AG09309 (cell line): Measurements from ENCODE around the gene BTNL9.

Experiments used
- DNase-seq: peaks from one replicate; pipeline ENCODE4 v3.0.0-alpha.2; 2010; ENCODE audit warnings: low read depth
- H3K4me3 ChIP-seq: 2 replicates; pipeline ENCODE4 v1.5.1; 2011; ENCODE audit warnings: mild to moderate bottlenecking, low read depth, low read length, moderate library complexity; ENCODE audit not compliant: control insufficient read depth
- TF ChIP-seq, protein P1 (sequence below): IDR thresholded peaks from 2 replicates; pipeline ENCODE4 v1.5.1; 2011; ENCODE audit warnings: mild to moderate bottlenecking, low read depth, low read length, inconsistent platforms; ENCODE audit not compliant: insufficient read depth, control insufficient read depth; ENCODE audit errors: missing control alignments

BTNL9 gene

DNA sequence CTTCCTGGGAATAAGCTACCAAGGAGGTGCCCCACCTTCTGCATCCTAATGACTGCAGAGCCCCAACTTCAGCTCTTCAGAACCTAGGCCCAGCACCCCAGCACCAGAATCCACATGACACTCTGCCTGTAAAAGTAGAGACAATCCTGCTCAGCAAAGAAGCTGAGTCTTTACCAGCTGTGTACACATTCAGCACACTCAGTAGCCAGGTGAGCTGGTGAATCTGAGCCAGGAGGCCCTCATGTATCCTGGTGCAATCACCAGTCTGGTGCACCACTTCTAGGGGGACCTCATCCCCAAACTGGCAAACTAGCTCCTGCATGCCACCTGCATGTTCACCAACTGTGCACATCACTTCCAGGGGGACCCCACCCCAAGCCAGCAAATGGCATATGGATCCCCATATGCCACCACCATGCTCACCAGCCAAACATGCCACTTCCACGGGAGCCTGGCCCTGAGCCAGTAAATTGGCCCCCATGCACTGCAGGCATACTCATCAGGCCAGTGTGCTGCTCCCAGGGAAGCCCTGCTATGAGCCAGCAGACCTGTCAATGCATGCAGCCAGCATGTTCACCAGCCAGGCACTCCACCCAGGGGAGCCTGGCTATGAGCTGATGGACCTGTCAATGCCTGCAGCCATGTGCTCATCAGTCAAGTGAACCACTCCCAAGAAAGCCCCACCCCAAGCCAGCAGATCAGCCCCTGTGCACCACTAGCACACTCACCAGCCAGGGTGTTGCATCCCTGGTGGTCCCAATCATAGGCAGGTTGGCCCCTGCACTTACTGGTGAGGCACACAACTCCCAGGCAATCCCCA lies 15.6 kb upstream of the BTNL9 start:
- TF ChIP-seq, protein P1, sequence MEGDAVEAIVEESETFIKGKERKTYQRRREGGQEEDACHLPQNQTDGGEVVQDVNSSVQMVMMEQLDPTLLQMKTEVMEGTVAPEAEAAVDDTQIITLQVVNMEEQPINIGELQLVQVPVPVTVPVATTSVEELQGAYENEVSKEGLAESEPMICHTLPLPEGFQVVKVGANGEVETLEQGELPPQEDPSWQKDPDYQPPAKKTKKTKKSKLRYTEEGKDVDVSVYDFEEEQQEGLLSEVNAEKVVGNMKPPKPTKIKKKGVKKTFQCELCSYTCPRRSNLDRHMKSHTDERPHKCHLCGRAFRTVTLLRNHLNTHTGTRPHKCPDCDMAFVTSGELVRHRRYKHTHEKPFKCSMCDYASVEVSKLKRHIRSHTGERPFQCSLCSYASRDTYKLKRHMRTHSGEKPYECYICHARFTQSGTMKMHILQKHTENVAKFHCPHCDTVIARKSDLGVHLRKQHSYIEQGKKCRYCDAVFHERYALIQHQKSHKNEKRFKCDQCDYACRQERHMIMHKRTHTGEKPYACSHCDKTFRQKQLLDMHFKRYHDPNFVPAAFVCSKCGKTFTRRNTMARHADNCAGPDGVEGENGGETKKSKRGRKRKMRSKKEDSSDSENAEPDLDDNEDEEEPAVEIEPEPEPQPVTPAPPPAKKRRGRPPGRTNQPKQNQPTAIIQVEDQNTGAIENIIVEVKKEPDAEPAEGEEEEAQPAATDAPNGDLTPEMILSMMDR = no peak
- DNase-seq = no peak
- no peak overlapping the region for H3K4me3 ChIP-seq

DNA sequence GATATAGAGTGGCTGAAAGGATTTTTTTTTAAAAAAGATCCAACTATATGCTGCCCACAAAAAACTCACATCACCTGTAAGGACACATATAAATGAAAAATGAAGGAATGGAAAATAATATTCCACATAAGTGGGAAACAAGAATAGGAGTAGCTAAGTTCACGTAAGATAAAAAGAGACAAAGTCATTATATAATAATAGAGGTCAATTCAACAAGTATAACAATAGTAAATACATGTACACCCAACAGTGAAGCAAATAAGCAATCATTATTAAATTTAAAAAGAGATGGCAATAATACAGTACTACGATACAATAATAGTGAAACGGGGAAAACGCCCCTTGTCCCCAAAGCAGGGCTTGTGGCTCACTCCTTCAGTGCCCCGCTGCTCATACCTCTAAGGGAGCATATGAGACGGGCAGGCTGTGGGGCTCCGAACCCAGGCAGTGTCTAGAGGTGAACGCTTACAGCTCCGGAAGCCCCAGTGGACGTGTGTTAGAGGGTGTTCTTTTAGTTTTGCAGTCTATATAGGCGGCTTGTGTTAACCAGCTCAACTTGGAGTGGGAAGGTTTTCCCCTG lies 12.5 kb upstream of the BTNL9 start:
- H3K4me3 ChIP-seq = no peak overlapping the region
- TF ChIP-seq, protein P1 = no peak
- no peak for DNase-seq

DNA sequence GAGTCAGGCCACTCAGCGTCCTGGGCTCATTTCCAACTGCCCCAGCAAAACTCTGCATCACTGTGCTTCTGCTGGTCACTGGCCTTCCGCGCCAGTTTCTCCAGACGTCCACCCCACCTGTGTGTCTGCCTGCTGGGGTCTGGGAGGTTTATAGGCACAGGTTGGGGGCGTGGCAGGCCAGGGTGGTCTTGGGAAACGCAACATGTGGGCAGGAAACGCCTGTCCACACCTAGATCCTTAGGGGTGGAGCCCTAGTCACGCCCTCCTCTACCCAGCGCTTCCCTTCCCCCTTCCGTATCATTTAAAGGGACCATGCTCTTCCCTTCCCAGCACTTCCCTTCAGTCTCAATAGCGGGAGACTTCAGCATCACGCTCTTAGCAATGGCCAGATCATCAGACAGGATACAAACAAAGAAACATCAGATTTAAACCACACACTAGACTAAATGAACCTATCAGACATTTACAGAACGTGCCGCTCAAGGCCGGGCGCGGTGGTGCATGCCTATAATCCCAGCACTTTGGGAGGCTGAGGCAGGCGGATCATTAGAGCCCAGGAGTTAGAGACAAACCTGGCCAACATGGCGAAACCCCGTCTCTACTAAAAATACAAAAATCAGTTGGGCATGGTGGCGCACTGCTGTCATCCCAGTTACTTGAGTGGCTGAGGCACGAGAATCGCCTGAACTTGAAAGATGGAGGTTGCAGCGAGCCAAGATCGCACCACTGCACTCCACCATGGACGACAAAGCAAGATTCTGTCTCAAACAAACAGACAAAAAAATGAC lies 11.8 kb upstream of the BTNL9 start:
- DNase-seq = no peak
- TF ChIP-seq, protein P1 = no peak
- no peak overlapping the region for H3K4me3 ChIP-seq

DNA sequence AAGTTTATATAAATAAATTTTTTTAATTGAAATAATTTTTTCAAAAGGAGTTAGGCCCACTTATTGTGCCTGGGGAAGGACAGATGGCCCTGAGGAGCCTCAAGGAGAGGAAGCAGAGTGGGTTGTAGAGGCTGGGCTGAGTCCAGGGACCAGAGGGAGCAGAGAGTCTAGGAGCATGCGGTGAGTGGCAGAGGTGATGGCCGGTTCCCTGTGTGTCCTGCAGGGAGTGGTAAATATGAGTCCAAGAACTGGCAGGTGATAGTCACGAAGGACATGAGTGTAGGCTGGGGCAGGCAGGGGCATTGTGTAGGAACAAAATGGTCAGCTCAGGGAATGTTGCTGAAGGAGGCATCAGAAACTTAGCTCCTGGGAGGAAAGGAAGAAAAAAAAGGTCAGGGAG lies 8.3 kb upstream of the BTNL9 start:
- H3K4me3 ChIP-seq = no peak overlapping the region
- no peak for DNase-seq
- TF ChIP-seq, protein P1 = no peak

DNA sequence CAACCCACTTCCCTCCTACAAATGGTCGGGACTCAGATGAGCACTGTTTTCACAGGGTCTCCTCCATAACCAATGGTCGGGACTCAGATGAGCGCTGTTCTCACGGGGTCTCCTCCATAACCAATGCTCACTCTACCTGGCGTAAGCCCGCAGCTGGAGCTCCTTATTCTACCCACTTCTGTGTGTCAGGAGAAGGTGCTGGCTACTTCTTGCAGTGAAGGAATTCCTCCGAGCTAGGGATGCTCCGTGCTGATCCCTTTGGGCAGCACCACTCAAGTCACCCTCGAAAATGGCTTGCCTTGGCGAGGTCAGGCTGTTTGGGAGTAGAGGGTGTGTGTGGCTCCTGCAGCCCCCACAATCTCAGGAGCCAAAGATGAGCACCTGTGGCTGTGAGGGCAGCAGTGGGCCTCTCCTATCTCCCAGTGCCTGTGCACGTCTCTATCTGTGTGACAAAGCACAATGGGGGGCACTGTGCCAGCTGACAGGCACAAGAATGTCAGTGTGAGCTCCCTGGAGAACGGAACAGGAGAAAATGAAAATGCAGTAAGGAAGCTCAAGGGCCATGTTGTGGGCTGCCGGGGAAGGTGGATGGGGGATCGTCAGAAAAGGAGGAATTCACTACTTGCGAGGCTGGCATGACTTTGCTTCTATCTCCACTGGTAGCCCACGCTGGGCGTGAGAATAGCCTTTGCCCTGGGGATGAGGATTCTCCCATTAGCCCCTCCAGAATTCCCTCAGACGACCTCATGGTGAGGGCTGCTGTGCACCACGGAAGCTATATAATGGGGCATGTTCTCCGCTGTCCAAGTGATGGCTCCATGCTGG lies 3.9 kb upstream of the BTNL9 start:
- TF ChIP-seq, protein P1 = no peak
- H3K4me3 ChIP-seq = no peak overlapping the region
- DNase-seq = no peak

DNA sequence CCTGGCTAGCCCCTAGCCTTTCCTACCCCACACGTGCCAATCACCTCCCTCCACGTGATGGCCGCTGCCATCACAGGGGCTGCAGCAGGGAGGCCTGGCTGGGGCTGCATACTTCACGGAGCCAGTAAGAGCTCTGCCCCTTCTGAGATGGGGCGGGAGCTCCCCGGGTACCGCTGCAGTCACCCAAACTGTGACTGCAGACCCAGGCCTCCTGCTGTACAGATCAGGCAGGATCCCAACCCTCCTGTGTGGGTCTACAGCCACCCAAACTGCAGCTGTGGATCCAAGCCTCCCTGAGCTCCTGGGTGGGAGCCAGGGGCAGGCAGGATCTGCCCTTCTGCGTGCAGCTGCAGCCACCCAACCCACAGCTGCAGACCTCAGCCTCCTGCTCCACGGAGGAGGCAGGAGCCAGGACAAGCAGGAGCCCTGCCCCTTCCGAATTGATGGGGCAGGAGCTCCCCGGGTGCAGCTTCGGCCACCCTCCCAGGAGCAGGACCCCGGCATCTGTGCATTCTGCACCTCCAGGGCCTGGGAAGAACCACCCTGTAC lies 3.2 kb upstream of the BTNL9 start:
- TF ChIP-seq, protein P1 = no peak
- no peak for DNase-seq
- no peak overlapping the region for H3K4me3 ChIP-seq
